Calu3 (cell line): ENCODE measurements around the gene LILRB3. TPM values are rescaled to one million over a fixed set of nuclear protein-coding genes. Genes with fewer than 3 reads are reported as not detected.

Experiments used
- BruUV-seq: library from RNA; stranded (reverse); fragments of 400-500 nt; replicated peaks from 2 replicates; lab custom pipeline; 2021; lab: Mats Ljungman, UMichigan
- CTCF ChIA-PET: fragments of 300-600 bp; sonication (Branson Sonifier 250); formaldehyde crosslinking; loops from one replicate; lab custom pipeline; 2022; ENCODE audit warnings: antibody characterized with exemption; lab: Charles Lee
- DNase-seq: peaks from one replicate; pipeline ENCODE4 v3.0.0; 2022
- H3K27ac Mint-ChIP-seq: one replicate; pipeline ENCODE4 v1.8.0; 2022; ENCODE audit warnings: mixed read lengths; ENCODE audit not compliant: unreplicated experiment
- H3K27me3 Mint-ChIP-seq: one replicate; pipeline ENCODE4 v1.8.0; 2022; ENCODE audit warnings: mixed read lengths; ENCODE audit not compliant: unreplicated experiment
- H3K36me3 Mint-ChIP-seq: one replicate; pipeline ENCODE4 v1.8.0; 2022; ENCODE audit warnings: mild to moderate bottlenecking, moderate library complexity, mixed read lengths; ENCODE audit not compliant: insufficient read depth, unreplicated experiment
- H3K4me1 Mint-ChIP-seq: one replicate; pipeline ENCODE4 v1.8.0; 2022; ENCODE audit warnings: mild to moderate bottlenecking, low read depth, mixed read lengths; ENCODE audit not compliant: unreplicated experiment
- H3K4me3 Mint-ChIP-seq: one replicate; pipeline ENCODE4 v1.8.0; 2022; ENCODE audit warnings: mild to moderate bottlenecking, low read depth, moderate library complexity, mixed read lengths; ENCODE audit not compliant: unreplicated experiment
- H3K9me3 Mint-ChIP-seq: one replicate; pipeline ENCODE4 v1.8.0; 2022; ENCODE audit warnings: low read depth, mixed read lengths; ENCODE audit not compliant: unreplicated experiment
- intact Hi-C: fragments of 100-400 bp; cut with micrococcal nuclease; formaldehyde crosslinking; loops from one replicate; pipeline ENCODE4 v1.10.0; 2022; ENCODE audit not compliant: unreplicated experiment
- total RNA-seq: library from RNA; stranded (reverse); gene quantifications from 2 replicates; pipeline ENCODE4 v1.2.3, GENCODE V29; 2022
- TF ChIP-seq, protein P1 (sequence below): fragments of 200-600 bp; IDR thresholded peaks from one replicate; pipeline ENCODE4 v1.8.0; 2022; ENCODE audit warnings: antibody characterized with exemption; ENCODE audit not compliant: unreplicated experiment

LILRB3 gene
- total RNA-seq, 1 experiment from 2014 or later = not detected

DNA sequence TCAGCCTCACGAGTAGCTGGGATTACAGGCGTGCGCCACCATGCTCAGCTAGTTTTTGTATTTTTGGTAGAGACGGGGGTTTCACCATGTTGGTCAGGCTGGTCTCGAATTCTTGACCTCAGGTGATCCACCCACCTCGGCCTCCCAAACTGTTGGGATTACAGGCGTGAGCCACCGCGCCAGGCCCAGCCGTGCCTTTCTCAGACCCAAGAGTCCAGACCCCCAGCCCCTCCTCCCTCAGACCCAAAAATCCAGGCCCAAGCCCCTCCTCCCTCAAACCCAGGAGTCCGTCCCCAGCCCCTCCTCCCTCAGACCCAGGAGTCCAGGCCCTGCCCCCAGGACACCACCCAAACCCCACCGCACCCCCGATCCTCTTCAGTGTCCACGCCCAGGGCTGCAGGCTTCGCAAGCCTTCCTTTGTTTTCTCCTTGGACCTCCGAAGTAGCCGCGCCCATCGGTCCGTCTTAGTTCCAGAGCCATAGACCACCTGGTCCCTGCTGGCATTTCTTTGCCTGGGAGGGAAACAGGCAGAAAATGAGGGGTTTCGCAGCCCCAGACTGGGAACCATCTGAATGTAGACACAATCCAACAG, 53.6 kb downstream of the LILRB3 start:
- H3K9me3 Mint-ChIP-seq = peaks cover 2% of the 10 kb centered on the region
- no TSS peak for BruUV-seq
- DNase-seq = no peak
- TF ChIP-seq, protein P1, sequence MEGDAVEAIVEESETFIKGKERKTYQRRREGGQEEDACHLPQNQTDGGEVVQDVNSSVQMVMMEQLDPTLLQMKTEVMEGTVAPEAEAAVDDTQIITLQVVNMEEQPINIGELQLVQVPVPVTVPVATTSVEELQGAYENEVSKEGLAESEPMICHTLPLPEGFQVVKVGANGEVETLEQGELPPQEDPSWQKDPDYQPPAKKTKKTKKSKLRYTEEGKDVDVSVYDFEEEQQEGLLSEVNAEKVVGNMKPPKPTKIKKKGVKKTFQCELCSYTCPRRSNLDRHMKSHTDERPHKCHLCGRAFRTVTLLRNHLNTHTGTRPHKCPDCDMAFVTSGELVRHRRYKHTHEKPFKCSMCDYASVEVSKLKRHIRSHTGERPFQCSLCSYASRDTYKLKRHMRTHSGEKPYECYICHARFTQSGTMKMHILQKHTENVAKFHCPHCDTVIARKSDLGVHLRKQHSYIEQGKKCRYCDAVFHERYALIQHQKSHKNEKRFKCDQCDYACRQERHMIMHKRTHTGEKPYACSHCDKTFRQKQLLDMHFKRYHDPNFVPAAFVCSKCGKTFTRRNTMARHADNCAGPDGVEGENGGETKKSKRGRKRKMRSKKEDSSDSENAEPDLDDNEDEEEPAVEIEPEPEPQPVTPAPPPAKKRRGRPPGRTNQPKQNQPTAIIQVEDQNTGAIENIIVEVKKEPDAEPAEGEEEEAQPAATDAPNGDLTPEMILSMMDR = no peak
- CTCF ChIA-PET = interaction anchor here (1.9 kb wide), 1 partner anchor 20 kb away, joined by 5 read pairs; the partner anchor contains the start of gene MBOAT7
- H3K4me3 Mint-ChIP-seq = no peak overlapping the region
- H3K36me3 Mint-ChIP-seq = peaks cover 75% of the 10 kb centered on the region
- H3K27ac Mint-ChIP-seq = peak overlapping the region; percentile 24
- peaks cover 7% of the 10 kb centered on the region for H3K4me1 Mint-ChIP-seq
- intact Hi-C loops = no loop called here
- no peaks in the 10 kb centered on the region for H3K27me3 Mint-ChIP-seq

DNA sequence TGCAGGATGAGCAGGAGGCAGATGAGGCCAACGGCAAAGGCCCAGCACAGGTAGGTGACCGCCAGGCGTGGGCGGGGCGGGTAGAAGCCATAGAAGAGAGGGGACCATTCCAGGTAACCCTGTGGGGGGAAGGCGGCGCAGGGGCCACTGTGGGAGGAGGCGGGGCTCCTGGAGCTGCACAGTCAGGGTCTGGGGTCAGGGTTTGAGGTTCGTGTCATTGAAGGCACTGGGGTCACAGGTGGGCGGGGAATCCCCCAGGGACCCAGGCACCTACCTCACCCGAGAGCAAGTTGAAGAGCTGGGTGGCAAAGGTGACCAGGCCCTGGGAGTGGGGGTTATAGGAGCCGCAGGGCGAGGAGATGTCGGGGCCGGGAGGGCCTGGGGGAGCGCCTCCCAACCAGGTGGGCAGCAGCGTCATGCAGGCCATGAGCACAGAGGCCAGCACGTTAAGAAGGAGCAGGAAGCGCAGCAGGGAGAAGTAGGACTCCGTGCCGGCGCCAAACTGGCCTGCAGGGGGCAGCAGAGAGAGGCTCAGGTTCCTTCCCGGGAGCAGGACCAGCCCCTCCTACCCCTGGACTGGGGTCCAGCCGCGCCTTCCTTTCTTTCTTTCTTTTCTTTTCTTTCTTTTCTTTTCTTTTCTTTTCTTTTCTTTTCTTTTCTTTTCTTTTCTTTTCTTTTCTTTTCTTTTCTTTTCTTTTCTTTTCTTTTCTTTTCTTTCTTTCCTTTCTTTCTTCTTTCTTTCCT, 54.5 kb downstream of the LILRB3 start:
- Mint-ChIP-seq H3K4me3 (peak overlapping the region; percentile 11), H3K27ac (peak overlapping the region; percentile 33), H3K27me3 (no peaks in the 10 kb centered on the region), H3K9me3 (peaks cover 2% of the 10 kb centered on the region), H3K4me1 (peaks cover 7% of the 10 kb centered on the region), H3K36me3 (peaks cover 75% of the 10 kb centered on the region)
- intact Hi-C loops = loop anchor here (1.0 kb wide), 1 partner anchor 63 kb away; no protein-coding TSS in a partner anchor
- peak; percentile 98 for DNase-seq
- TF ChIP-seq, protein P1 = peak; percentile 93
- no TSS peak for BruUV-seq
- CTCF ChIA-PET = interaction anchor here (1.9 kb wide), 1 partner anchor 21 kb away, joined by 5 read pairs; the partner anchor contains the start of gene MBOAT7

Other genes with a start within 250 kb of the LILRB3 start
- 137 and 144 TPM in 2 replicates for gene CACNG6, start 231.4 kb downstream of the LILRB3 start, total RNA-seq
- not detected in 2 replicates for gene VSTM1, start 159.1 kb downstream of the LILRB3 start, total RNA-seq
- gene TARM1, start 141.6 kb downstream of the LILRB3 start, total RNA-seq = not detected in 2 replicates
- 0.54 and 0.64 TPM in 2 replicates for gene OSCAR, start 122.2 kb downstream of the LILRB3 start, total RNA-seq
- 228 and 255 TPM in 2 replicates for gene NDUFA3, start 120.2 kb downstream of the LILRB3 start, total RNA-seq
- gene TFPT, start 107.3 kb downstream of the LILRB3 start, total RNA-seq = 30.8 and 34.2 TPM in 2 replicates
- 106 TPM in 2 replicates for gene PRPF31, start 107.3 kb downstream of the LILRB3 start, total RNA-seq
- 79.4 and 87.4 TPM in 2 replicates for gene CNOT3, start 85.2 kb downstream of the LILRB3 start, total RNA-seq
- gene LENG1, start 63.3 kb downstream of the LILRB3 start, total RNA-seq = 9.9 and 10.7 TPM in 2 replicates
- gene TMC4, start 49.8 kb downstream of the LILRB3 start, total RNA-seq = 157 and 166 TPM in 2 replicates
- gene MBOAT7, start 33.4 kb downstream of the LILRB3 start, total RNA-seq = 287 and 323 TPM in 2 replicates
- gene TSEN34, start 31.7 kb downstream of the LILRB3 start, total RNA-seq = 52.2 and 53.0 TPM in 2 replicates
- 825 and 841 TPM in 2 replicates for gene RPS9, start 22.1 kb downstream of the LILRB3 start, total RNA-seq
- gene LILRA6, start 19.8 kb upstream of the LILRB3 start, total RNA-seq = not detected in 2 replicates
- gene LILRB5, start 34.3 kb upstream of the LILRB3 start, total RNA-seq = not detected in 2 replicates
- not detected in 2 replicates for gene LILRB2, start 58.1 kb upstream of the LILRB3 start, total RNA-seq
- not detected in 2 replicates for gene LILRA5, start 90.2 kb upstream of the LILRB3 start, total RNA-seq
- gene LILRA4, start 116.2 kb upstream of the LILRB3 start, total RNA-seq = not detected in 2 replicates
- 0.61 and 0.83 TPM in 2 replicates for gene LAIR1, start 141.9 kb upstream of the LILRB3 start, total RNA-seq
- gene TTYH1, start 192.5 kb upstream of the LILRB3 start, total RNA-seq = 2.9 and 3.9 TPM in 2 replicates
- gene LENG8, start 226.2 kb upstream of the LILRB3 start, total RNA-seq = 256 and 267 TPM in 2 replicates
- gene LENG9, start 240.8 kb upstream of the LILRB3 start, total RNA-seq = 14.7 and 16.4 TPM in 2 replicates